Measurements from ENCODE around the gene CNIH3.

DNA sequence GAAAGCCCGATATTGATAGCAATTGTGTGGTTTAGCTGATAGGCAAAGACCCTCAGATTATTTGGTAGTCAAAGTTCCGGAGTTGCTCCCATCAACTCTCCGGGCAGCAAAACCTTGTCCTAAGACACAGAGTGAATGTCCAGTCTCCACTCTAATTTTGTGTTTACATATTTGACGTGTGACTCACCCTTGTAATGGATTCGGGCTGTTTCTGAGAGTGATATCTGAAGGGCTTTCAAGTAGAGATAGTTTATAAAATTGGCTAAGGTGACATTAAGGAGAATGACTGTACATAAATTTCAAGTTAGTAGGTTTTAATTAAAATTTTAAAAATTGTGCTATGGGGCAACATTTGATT, 154.2 kb downstream of the CNIH3 start:
- TF ChIP-seq, protein P1, sequence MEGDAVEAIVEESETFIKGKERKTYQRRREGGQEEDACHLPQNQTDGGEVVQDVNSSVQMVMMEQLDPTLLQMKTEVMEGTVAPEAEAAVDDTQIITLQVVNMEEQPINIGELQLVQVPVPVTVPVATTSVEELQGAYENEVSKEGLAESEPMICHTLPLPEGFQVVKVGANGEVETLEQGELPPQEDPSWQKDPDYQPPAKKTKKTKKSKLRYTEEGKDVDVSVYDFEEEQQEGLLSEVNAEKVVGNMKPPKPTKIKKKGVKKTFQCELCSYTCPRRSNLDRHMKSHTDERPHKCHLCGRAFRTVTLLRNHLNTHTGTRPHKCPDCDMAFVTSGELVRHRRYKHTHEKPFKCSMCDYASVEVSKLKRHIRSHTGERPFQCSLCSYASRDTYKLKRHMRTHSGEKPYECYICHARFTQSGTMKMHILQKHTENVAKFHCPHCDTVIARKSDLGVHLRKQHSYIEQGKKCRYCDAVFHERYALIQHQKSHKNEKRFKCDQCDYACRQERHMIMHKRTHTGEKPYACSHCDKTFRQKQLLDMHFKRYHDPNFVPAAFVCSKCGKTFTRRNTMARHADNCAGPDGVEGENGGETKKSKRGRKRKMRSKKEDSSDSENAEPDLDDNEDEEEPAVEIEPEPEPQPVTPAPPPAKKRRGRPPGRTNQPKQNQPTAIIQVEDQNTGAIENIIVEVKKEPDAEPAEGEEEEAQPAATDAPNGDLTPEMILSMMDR (IDR thresholded peaks at IDR 0.05 in 2 of 3, conservative IDR thresholded peaks at IDR 0.05 in 1 of 3; ENCODE audit: control insufficient read depth in 2 of 3, extremely low read depth in 1 of 3, insufficient read depth in 1 of 3, low read depth in 3 of 3, low read length in 3 of 3): no peak
- TF ChIP-seq, protein P2, sequence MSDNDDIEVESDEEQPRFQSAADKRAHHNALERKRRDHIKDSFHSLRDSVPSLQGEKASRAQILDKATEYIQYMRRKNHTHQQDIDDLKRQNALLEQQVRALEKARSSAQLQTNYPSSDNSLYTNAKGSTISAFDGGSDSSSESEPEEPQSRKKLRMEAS (IDR thresholded peaks at IDR 0.05; ENCODE audit: low read depth, low read length): no peak
- TF ChIP-seq, protein P3, sequence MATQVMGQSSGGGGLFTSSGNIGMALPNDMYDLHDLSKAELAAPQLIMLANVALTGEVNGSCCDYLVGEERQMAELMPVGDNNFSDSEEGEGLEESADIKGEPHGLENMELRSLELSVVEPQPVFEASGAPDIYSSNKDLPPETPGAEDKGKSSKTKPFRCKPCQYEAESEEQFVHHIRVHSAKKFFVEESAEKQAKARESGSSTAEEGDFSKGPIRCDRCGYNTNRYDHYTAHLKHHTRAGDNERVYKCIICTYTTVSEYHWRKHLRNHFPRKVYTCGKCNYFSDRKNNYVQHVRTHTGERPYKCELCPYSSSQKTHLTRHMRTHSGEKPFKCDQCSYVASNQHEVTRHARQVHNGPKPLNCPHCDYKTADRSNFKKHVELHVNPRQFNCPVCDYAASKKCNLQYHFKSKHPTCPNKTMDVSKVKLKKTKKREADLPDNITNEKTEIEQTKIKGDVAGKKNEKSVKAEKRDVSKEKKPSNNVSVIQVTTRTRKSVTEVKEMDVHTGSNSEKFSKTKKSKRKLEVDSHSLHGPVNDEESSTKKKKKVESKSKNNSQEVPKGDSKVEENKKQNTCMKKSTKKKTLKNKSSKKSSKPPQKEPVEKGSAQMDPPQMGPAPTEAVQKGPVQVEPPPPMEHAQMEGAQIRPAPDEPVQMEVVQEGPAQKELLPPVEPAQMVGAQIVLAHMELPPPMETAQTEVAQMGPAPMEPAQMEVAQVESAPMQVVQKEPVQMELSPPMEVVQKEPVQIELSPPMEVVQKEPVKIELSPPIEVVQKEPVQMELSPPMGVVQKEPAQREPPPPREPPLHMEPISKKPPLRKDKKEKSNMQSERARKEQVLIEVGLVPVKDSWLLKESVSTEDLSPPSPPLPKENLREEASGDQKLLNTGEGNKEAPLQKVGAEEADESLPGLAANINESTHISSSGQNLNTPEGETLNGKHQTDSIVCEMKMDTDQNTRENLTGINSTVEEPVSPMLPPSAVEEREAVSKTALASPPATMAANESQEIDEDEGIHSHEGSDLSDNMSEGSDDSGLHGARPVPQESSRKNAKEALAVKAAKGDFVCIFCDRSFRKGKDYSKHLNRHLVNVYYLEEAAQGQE (IDR thresholded peaks at IDR 0.05; ENCODE audit: low read depth, low read length): no peak
- TF ChIP-seq YBX1 (IDR thresholded peaks at IDR 0.05): no peak
- no peak for TF ChIP-seq NFYA (IDR thresholded peaks at IDR 0.05; ENCODE audit: borderline replicate concordance, low read depth, low read length)
- no peak for TF ChIP-seq SMARCA5 (IDR thresholded peaks at IDR 0.05)

All from GM12878 (cell line).